HepG2 (cell line): ENCODE data around the gene WNT6. TPM values are rescaled to one million over a fixed set of nuclear protein-coding genes. Genes with fewer than 3 reads are reported as not detected.

Source experiments
- ATAC-seq: fragments of 200-7000 bp; cut with Tn5 transposase; 3 replicates; pipeline ENCODE4 v1.9.1; 2020; ENCODE audit warnings: mild to moderate bottlenecking, moderate library complexity
- BruUV-seq: library from RNA; stranded (reverse); fragments of 400-500 nt; replicated peaks from 2 replicates; lab custom pipeline; 2021; lab: Mats Ljungman, UMichigan
- CTCF ChIA-PET: fragments of 300-600 bp; formaldehyde crosslinking; extraction: SDS; loops from one replicate; lab custom pipeline; 2021; ENCODE audit warnings: low total read pairs, inconsistent platforms, low intra/inter-chr PET ratio; lab: Yijun Ruan, JAX
- POLR2A ChIA-PET: fragments of 350-600 bp; sonication (Branson Sonifier 250); formaldehyde crosslinking; loops from one replicate; lab custom pipeline; 2020; ENCODE audit warnings: antibody characterized with exemption, inconsistent platforms; lab: Yijun Ruan, JAX
- DNase-seq: peaks from one replicate; pipeline ENCODE4 v3.0.0-alpha.2; 2015; ENCODE audit warnings: low spot score
- FAIRE-seq: peaks from 3 replicates; lab custom pipeline; 2011; peaks lifted over from hg19 to GRCh38; lab: Jason Lieb, UNC
- H2AFZ ChIP-seq: one replicate; pipeline ENCODE4 v1.6.1; 2011; ENCODE audit warnings: low read length, inconsistent platforms
- H3K27ac ChIP-seq: fragments of 300-600 bp; 3 replicates; pipeline ENCODE4 v1.8.0; 2011; ENCODE audit warnings: mixed run types, mild to moderate bottlenecking, mixed read lengths, low read length, inconsistent platforms; ENCODE audit not compliant: insufficient read depth; ENCODE audit errors: extremely low read length
- H3K27me3 ChIP-seq, 2 experiments: fragments of 200-600 bp in 1 of 2; 2 replicates in 1 of 2; 3 replicates in 1 of 2; pipeline versions ENCODE4 v1.6.0 to v1.8.0; 2011; ENCODE audit warnings: low read length in 2 of 2, mild to moderate bottlenecking in 2 of 2, moderate library complexity in 2 of 2, inconsistent platforms in 1 of 2; ENCODE audit not compliant: insufficient read depth in 2 of 2, control insufficient read depth in 1 of 2
- H3K36me3 ChIP-seq, 2 experiments: fragments of 200-600 bp in 1 of 2; replicated peaks in 1 of 2; 2 replicates in 1 of 2; 3 replicates in 1 of 2; pipeline versions ENCODE4 v1.5.1 to v1.8.0; 2011; ENCODE audit warnings: low read length in 2 of 2, inconsistent platforms in 1 of 2; ENCODE audit not compliant: insufficient read depth in 2 of 2, control insufficient read depth in 1 of 2
- H3K4me1 ChIP-seq: 2 replicates; pipeline ENCODE4 v1.5.1; 2012; ENCODE audit warnings: low read length, inconsistent platforms; ENCODE audit not compliant: insufficient read depth
- H3K4me2 ChIP-seq: 2 replicates; pipeline ENCODE4 v1.6.0; 2011; ENCODE audit warnings: low read depth, low read length, inconsistent platforms
- H3K4me3 ChIP-seq, 3 experiments: fragments of 200-600 bp in 1 of 3; sonication (generic), shearing (Covaris generic) in 1 of 3; replicated peaks in 1 of 3; 2 replicates each; pipeline ENCODE4 v1.5.1; 2011 to 2016; ENCODE audit warnings: low read length in 3 of 3, inconsistent platforms in 2 of 3, low read depth in 2 of 3, mild to moderate bottlenecking in 2 of 3, control low read depth in 1 of 3, mixed read lengths in 1 of 3; ENCODE audit not compliant: insufficient read depth in 1 of 3
- H3K79me2 ChIP-seq: one replicate; pipeline ENCODE4 v1.6.1; 2011; ENCODE audit warnings: low read length, inconsistent platforms; ENCODE audit not compliant: insufficient read depth
- H3K9ac ChIP-seq: 2 replicates; pipeline ENCODE4 v1.6.0; 2011; ENCODE audit warnings: mild to moderate bottlenecking, low read depth, low read length, inconsistent platforms; ENCODE audit not compliant: insufficient read depth
- H3K9me3 ChIP-seq: 2 replicates; pipeline ENCODE4 v1.5.1; 2012; ENCODE audit warnings: mild to moderate bottlenecking, low read length
- H4K20me1 ChIP-seq: 2 replicates; pipeline ENCODE4 v1.6.0; 2011; ENCODE audit warnings: inconsistent platforms, mild to moderate bottlenecking, low read length, moderate library complexity; ENCODE audit not compliant: insufficient read depth
- CENPT ChIP-seq: sonication (generic); formaldehyde crosslinking; IDR thresholded peaks from 2 replicates; pipeline ENCODE4 v1.8.0; 2022; ENCODE audit warnings: low read depth, mild to moderate bottlenecking, moderate library complexity, missing genetic modification reagents
- GTF3A ChIP-seq: sonication (generic); formaldehyde crosslinking; conservative IDR thresholded peaks from 2 replicates; pipeline ENCODE4 v1.4.0; 2020; ENCODE audit warnings: mild to moderate bottlenecking, missing genetic modification reagents
- ZNF24 ChIP-seq: fragments of 450-650 bp; IDR thresholded peaks from 2 replicates; pipeline ENCODE4 v1.6.1; 2017; ENCODE audit warnings: antibody characterized with exemption, mild to moderate bottlenecking
- ZNF282 ChIP-seq: fragments of 450-650 bp; IDR thresholded peaks from 2 replicates; pipeline ENCODE4 v1.6.1; 2018; ENCODE audit not compliant: partially characterized antibody
- ZNF317 ChIP-seq: sonication (generic); formaldehyde crosslinking; IDR thresholded peaks from 2 replicates; pipeline ENCODE4 v1.5.0; 2020; ENCODE audit warnings: mild to moderate bottlenecking, missing genetic modification reagents
- ZNF512B ChIP-seq: sonication (generic); formaldehyde crosslinking; IDR thresholded peaks from 2 replicates; pipeline ENCODE4 v1.5.1; 2020; ENCODE audit warnings: missing genetic modification reagents, mild to moderate bottlenecking, borderline replicate concordance
- WGBS: methylation state at CpG from one replicate; pipeline ENCODE4 v1.1.6; 2017; ENCODE audit warnings: low lambda C conversion rate; 5-methylcytosine and 5-hydroxymethylcytosine counted together
- in situ Hi-C: cut with HindIII; loops from 2 replicates; pipeline ENCODE4 v1.10.0; 2017; ENCODE audit warnings: low pct_unique_long_range_greater_than_20kb; ENCODE audit not compliant: extremely low pct_ligation_motif_present
- intact Hi-C: fragments of 100-400 bp; cut with micrococcal nuclease; formaldehyde crosslinking; loops from one replicate; pipeline ENCODE4 v1.10.0; 2022; ENCODE audit not compliant: unreplicated experiment
- polyA plus RNA-seq, 8 experiments: library from polyadenylated mRNA; depleted of rRNA in 3 of 8; stranded (reverse) in 7 of 8; unstranded in 1 of 8; fragments of >200 nt; fragmentation: Illumina TruSeq in 4 of 8; extraction: Trizol in 4 of 8; gene quantifications; 2 replicates each; pipeline versions ENCODE4 v1.2.1 to v1.2.3, GENCODE V29; 2011 to 2016; ENCODE audit warnings: low read depth in 4 of 8, missing spikeins in 1 of 8, mixed read lengths in 1 of 8; ENCODE audit not compliant: insufficient read depth in 1 of 8
- total RNA-seq, 5 experiments: library from RNA; depleted of rRNA; stranded (reverse); fragments of >200 nt; fragmentation: Illumina TruSeq; extraction: Trizol; gene quantifications; 2 replicates each; pipeline ENCODE4 v1.2.3, GENCODE V29; 2016; ENCODE audit warnings: low read depth in 1 of 5

The WNT6 gene
- total and polyA plus RNA-seq, 2 of the 13 experiments (the other 11 are each of a cell fraction or from before 2014, with no cell fraction given): 0.20 TPM; not detected in 1

- BruUV-seq: no TSS peak
- Histone ChIP-seq H3K36me3 (no peaks in the 10 kb centered on the region), H3K9me3 (no peaks in the 10 kb centered on the region), H3K4me2 (no peak overlapping the region), H3K4me1 (peaks cover 36% of the 10 kb centered on the region), H3K4me3 (no peak overlapping the region), H3K9ac (no peak overlapping the region), H3K79me2 (no peaks in the 10 kb centered on the region), H4K20me1 (no peaks in the 10 kb centered on the region; the same call in 1 of the 2 replicates), H2AFZ (no peak overlapping the region), H3K27me3 (peaks cover 18 to 84% of the 10 kb centered on the region in 2 experiments), H3K27ac (no peak overlapping the region)
- no peak for TF ChIP-seq ZNF24
- no peak for TF ChIP-seq CENPT (CRISPR knock-in tag)
- no peak for TF ChIP-seq ZNF512B (CRISPR knock-in tag)
- TF ChIP-seq ZNF282: no peak
- TF ChIP-seq ZNF317 (CRISPR knock-in tag): no peak
- TF ChIP-seq GTF3A (CRISPR knock-in tag): no peak
- CTCF ChIA-PET: no interaction called here
- intact Hi-C loops (no loop called here), in situ Hi-C loops (no loop called here)
- FAIRE-seq: no peak
- DNase-seq: no peak
- POLR2A ChIA-PET: no interaction called here
- WGBS: 12% methylated on average over 12 of the region's 12 CpGs
- ATAC-seq: no peak
Observed at GRCh38 chr2:218856167-218856895, 3.3 kb upstream of the WNT6 start.
